ENCODE measurements around the gene RTN4RL2. TPM values are rescaled to one million over a fixed set of nuclear protein-coding genes. Genes with fewer than 3 reads are reported as not detected.

RTN4RL2 gene
- total RNA-seq, 2 donors from 2014 or later = 0.97 to 1.1 TPM

Other genes starting within 250 kb of the RTN4RL2 start
- not detected for gene APLNR, start 223.3 kb upstream of the RTN4RL2 start, total RNA-seq
- gene TNKS1BP1, start 135.6 kb upstream of the RTN4RL2 start, total RNA-seq = 10 to 100 TPM; 16.9 to 23.8 TPM
- gene SSRP1, start 124.6 kb upstream of the RTN4RL2 start, total RNA-seq = 100 to 1,000 TPM; 213 to 254 TPM
- gene P2RX3, start 122.2 kb upstream of the RTN4RL2 start, total RNA-seq = not detected
- gene PRG3, start 79.4 kb upstream of the RTN4RL2 start, total RNA-seq = not detected
- gene PRG2, start 69.9 kb upstream of the RTN4RL2 start, total RNA-seq = 1 to 10 TPM; 3.9 to 5.2 TPM
- gene SLC43A3, start 33.4 kb upstream of the RTN4RL2 start, total RNA-seq = 100 to 1,000 TPM; 159 to 169 TPM
- gene SLC43A1, start 55.2 kb downstream of the RTN4RL2 start, total RNA-seq = 10 to 100 TPM; 43.6 to 53.9 TPM
- gene TIMM10, start 70.2 kb downstream of the RTN4RL2 start, total RNA-seq = 100 to 1,000 TPM; 106 to 107 TPM
- gene SMTNL1, start 77.1 kb downstream of the RTN4RL2 start, total RNA-seq = not detected
- gene UBE2L6, start 107.1 kb downstream of the RTN4RL2 start, total RNA-seq = 100 to 1,000 TPM; 144 to 180 TPM
- gene SERPING1, start 137.2 kb downstream of the RTN4RL2 start, total RNA-seq = not detected
- 1 to 10 TPM; 1.1 to 1.3 TPM for gene YPEL4, start 189.4 kb downstream of the RTN4RL2 start, total RNA-seq
- gene CLP1, start 197.2 kb downstream of the RTN4RL2 start, total RNA-seq = 10 to 100 TPM; 15.1 to 16.1 TPM
- 10 to 100 TPM; 62.8 to 62.9 TPM for gene ZDHHC5, start 207.6 kb downstream of the RTN4RL2 start, total RNA-seq

Measured in activated T-cell treated with anti-CD3 and anti-CD28 coated beads, Interleukin-2, amount 50 U/mL, for 72 hours (primary cell).